OCI-LY3 (cell line): Measurements from ENCODE around the gene YLPM1.

ENCODE experiments used
- H2AFZ ChIP-seq: fragments of 200-600, 300-600 bp; shearing (Covaris generic); 2 replicates; pipeline ENCODE4 v1.6.0; 2014; ENCODE audit warnings: antibody characterized with exemption, low read depth, low read length
- H3K27ac ChIP-seq: fragments of 200-600, 300-600 bp; sonication (generic); 2 replicates; pipeline ENCODE4 v1.5.1; 2014; ENCODE audit warnings: mild to moderate bottlenecking, low read length, moderate library complexity, mixed read lengths
- H3K27me3 ChIP-seq: fragments of 200-600, 300-600 bp; sonication (generic); 2 replicates; pipeline ENCODE4 v1.6.1; 2014; ENCODE audit warnings: low read depth, low read length, mixed read lengths
- H3K36me3 ChIP-seq: fragments of 200-600, 300-600 bp; sonication (generic); replicated peaks from 2 replicates; pipeline ENCODE3; 2014; ENCODE audit warnings: low read depth, low read length, mixed read lengths
- H3K4me1 ChIP-seq: fragments of 300-600, 200-600 bp; sonication (generic); 2 replicates; pipeline ENCODE4 v1.6.1; 2014; ENCODE audit warnings: low read length, mixed read lengths
- H3K4me2 ChIP-seq: fragments of 200-600, 300-600 bp; sonication (generic); 2 replicates; pipeline ENCODE4 v1.6.1; 2014; ENCODE audit warnings: low read length, mixed read lengths
- H3K4me3 ChIP-seq: fragments of 300-600, 200-600 bp; sonication (generic); 2 replicates; pipeline ENCODE4 v1.5.1; 2014; ENCODE audit warnings: antibody characterized with exemption, mild to moderate bottlenecking, low read length, moderate library complexity
- H3K79me2 ChIP-seq: fragments of 300-600, 200-600 bp; shearing (Covaris generic); 2 replicates; pipeline ENCODE4 v1.6.1; 2014; ENCODE audit warnings: mild to moderate bottlenecking, low read length, mixed read lengths
- H3K9ac ChIP-seq: fragments of 300-600, 200-600 bp; shearing (Covaris generic); 2 replicates; pipeline ENCODE4 v1.6.0; 2014; ENCODE audit warnings: mild to moderate bottlenecking, low read length, moderate library complexity
- H3K9me3 ChIP-seq: fragments of 200-600, 300-600 bp; shearing (Covaris generic); 2 replicates; pipeline ENCODE4 v1.6.1; 2014; ENCODE audit warnings: low read length, mixed read lengths; ENCODE audit not compliant: insufficient read depth
- H4K20me1 ChIP-seq: fragments of 200-600, 300-600 bp; sonication (generic); 2 replicates; pipeline ENCODE4 v1.6.1; 2016; ENCODE audit warnings: low read length, mixed read lengths; ENCODE audit not compliant: insufficient read depth
- CTCF ChIP-seq: fragments of 200-600, 300-600 bp; sonication (generic); IDR thresholded peaks from 2 replicates; pipeline ENCODE4 v1.5.1; 2014; ENCODE audit warnings: antibody characterized with exemption, low read length, low read depth
- EZH2phosphoT487 ChIP-seq: fragments of 200-600 bp; shearing (Covaris generic); IDR thresholded peaks from 2 replicates; pipeline ENCODE4 v1.6.1; 2018; ENCODE audit warnings: antibody characterized with exemption, mixed run types, low read depth

YLPM1 gene

GRCh38 chr14:74865156-74865555 lies 102.0 kb downstream of the YLPM1 start:
- no peaks in the 10 kb centered on the region for H4K20me1 ChIP-seq
- H3K4me2 ChIP-seq = no peak overlapping the region
- H3K9me3 ChIP-seq = no peaks in the 10 kb centered on the region
- peaks cover 7% of the 10 kb centered on the region for H3K4me1 ChIP-seq
- H3K27me3 ChIP-seq = peaks cover 13% of the 10 kb centered on the region; the same call in 1 of the 2 replicates
- H3K27ac ChIP-seq = no peak overlapping the region
- no peaks in the 10 kb centered on the region for H3K36me3 ChIP-seq
- no peak overlapping the region for H3K4me3 ChIP-seq
- H3K9ac ChIP-seq = no peak overlapping the region
- TF ChIP-seq EZH2phosphoT487 = no peak
- TF ChIP-seq CTCF = no peak
- H3K79me2 ChIP-seq = no peaks in the 10 kb centered on the region
- no peak overlapping the region for H2AFZ ChIP-seq

- no peak overlapping the region for H3K4me3 ChIP-seq
- H2AFZ ChIP-seq = no peak overlapping the region
- H3K9me3 ChIP-seq = no peaks in the 10 kb centered on the region
- no peak overlapping the region for H3K9ac ChIP-seq
- TF ChIP-seq EZH2phosphoT487 (no peak), CTCF (no peak)
- H3K4me1 ChIP-seq = no peaks in the 10 kb centered on the region
- no peak overlapping the region for H3K27ac ChIP-seq
- no peaks in the 10 kb centered on the region for H3K79me2 ChIP-seq
- H3K36me3 ChIP-seq = no peaks in the 10 kb centered on the region
- no peaks in the 10 kb centered on the region for H4K20me1 ChIP-seq
- peaks cover 13% of the 10 kb centered on the region; the same call in 1 of the 2 replicates for H3K27me3 ChIP-seq
- H3K4me2 ChIP-seq = no peak overlapping the region
Measured at GRCh38 chr14:74866708-74867389, 103.7 kb downstream of the YLPM1 start.

DNA sequence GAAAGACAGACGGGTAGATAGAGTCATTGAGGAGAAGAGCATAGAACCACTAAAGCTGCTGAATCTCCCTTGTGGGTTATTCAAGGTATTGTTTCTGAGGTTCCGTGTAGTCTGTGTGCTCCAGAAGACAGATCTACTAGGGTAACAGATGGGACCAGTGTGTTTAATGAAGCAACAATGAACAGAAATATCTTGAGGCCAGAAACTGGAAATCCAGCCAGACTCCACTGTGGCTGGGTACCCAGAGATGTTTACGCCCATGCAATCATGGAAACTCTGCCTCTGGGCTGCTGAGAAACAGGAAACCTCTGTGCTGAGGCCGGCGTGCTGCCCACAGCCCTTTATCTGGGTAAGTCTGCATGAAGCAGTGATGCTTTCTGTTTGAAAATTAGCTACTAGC lies 104.6 kb downstream of the YLPM1 start:
- Histone ChIP-seq H2AFZ (no peak overlapping the region), H3K9me3 (no peaks in the 10 kb centered on the region), H3K36me3 (no peaks in the 10 kb centered on the region), H4K20me1 (no peaks in the 10 kb centered on the region), H3K27me3 (peaks cover 13% of the 10 kb centered on the region; the same call in 1 of the 2 replicates), H3K79me2 (no peaks in the 10 kb centered on the region), H3K4me2 (no peak overlapping the region), H3K4me1 (no peaks in the 10 kb centered on the region), H3K4me3 (no peak overlapping the region), H3K27ac (no peak overlapping the region), H3K9ac (no peak overlapping the region)
- TF ChIP-seq CTCF (no peak), EZH2phosphoT487 (no peak)

- Histone ChIP-seq H3K36me3 (no peaks in the 10 kb centered on the region), H3K4me2 (no peak overlapping the region), H3K4me1 (no peaks in the 10 kb centered on the region), H3K4me3 (no peak overlapping the region), H3K9ac (no peak overlapping the region), H3K27me3 (peaks cover 13% of the 10 kb centered on the region; the same call in 1 of the 2 replicates), H3K9me3 (no peaks in the 10 kb centered on the region), H4K20me1 (no peaks in the 10 kb centered on the region), H3K27ac (no peak overlapping the region), H2AFZ (no peak overlapping the region), H3K79me2 (no peaks in the 10 kb centered on the region)
- TF ChIP-seq CTCF (no peak), EZH2phosphoT487 (no peak)
Measured at GRCh38 chr14:74868739-74869138, 105.6 kb downstream of the YLPM1 start.
